ENCODE data around the gene RTN4IP1.
"Not testable (repeated sequence)": the region's sequence is repeated elsewhere in the genome, so short reads cannot be mapped to it uniquely, and the experiment has no call there.

The RTN4IP1 gene

DNA sequence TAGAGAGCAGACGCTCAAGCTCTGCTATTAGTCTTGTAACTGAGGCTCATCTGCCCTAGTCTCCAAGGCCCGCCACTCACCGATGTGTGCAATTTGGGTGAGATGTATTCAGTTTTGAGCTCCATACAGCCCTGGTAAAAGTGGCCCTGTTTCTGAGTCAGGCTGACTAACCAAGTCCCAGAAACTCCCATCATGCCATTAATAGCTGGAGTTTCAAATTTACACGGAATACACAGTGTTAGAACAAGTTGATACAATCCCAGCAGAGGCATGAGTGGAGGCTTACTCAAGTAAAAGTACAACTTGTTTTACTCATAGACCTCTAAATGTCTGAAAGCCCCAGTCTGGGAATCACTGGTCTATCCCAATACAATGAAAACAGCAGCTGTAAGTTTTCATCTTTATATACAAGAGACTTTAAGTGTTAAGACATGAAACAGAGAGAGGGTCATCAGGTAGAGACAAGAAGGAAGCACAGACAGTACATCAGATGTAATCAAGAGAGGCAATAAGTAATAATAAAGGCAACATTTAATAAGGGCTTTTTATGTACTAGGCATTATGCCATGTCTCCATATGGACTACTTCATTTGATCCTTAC is 42.4 kb downstream of the RTN4IP1 start:
- DNase-seq (ENCODE audit: low read depth in 3 of 3, low spot score in 1 of 3) = no peak

DNA sequence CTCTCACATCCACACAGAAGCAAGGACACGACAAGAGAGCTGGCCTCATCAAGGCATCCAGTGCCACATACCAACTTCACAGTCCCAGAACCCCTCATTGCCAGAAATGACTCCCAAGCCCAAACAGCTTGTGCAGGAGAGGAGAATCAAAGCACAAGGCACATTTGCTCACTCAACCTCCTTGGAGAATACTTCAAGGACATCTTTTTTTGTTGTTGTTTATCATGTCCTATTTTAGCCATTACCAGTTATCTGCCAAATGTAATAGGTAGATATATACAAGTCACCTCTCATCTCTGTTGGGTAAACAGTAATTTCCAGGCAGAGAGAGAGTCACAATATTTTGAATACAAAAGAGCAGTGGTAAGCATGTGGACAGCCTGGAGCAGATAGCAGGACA is 47.8 kb downstream of the RTN4IP1 start:
- no peak for DNase-seq (ENCODE audit: low read depth in 3 of 3, low spot score in 1 of 3)

DNA sequence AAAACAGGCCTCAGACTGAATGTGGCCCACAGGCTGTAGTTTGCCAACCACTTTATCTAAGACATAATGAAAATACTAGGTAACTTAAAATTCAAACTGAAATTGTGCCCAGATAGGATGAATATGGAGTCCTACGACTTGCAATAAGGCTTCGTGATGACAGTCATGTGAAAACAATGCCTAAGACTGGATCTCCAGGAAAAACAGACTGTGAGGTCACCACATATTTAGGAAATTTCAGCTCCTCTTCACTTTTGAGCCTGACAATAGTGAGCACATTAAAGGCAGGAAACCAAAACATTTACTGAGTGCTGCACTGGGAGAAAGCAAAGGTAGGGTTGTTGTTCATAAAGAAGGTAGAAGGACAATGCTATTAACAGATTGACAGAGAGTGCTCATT is 50.0 kb downstream of the RTN4IP1 start:
- DNase-seq (ENCODE audit: low read depth in 3 of 3, low spot score in 1 of 3) = no peak

DNA sequence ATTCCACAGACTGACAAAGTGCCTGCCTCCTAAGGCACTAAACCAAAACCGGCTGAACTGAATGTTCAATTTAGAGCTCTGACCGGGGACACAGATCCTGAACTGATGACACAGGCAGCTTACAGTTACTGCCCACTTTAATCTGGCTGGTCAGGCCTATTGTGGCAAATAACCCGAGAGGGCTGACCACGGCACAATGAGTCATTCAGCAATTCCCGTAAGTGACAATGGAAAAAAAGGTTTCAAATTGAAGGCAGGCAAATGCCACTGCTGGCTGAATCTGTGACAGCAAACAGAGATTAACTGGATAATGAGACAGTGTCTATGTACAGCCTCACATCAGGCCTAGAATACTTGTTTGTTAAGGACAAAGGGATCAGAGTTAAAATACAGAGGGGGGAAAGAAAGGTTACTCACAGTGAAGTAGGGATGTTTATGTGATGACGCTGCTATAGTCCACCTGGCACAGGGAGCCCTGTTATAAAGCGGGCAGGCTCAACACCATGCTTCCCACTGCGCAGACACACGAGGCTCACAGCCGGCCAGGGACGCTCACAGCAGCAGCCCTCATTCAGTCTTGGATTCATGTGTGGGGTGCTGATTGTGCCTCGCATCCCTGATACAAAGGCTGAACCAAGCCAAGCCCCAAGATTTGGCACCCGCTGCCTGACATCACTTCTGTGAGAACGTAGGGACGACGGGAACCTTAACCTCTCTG is 54.4 kb downstream of the RTN4IP1 start:
- DNase-seq (ENCODE audit: low read depth in 3 of 3, low spot score in 1 of 3) = no peak

DNA sequence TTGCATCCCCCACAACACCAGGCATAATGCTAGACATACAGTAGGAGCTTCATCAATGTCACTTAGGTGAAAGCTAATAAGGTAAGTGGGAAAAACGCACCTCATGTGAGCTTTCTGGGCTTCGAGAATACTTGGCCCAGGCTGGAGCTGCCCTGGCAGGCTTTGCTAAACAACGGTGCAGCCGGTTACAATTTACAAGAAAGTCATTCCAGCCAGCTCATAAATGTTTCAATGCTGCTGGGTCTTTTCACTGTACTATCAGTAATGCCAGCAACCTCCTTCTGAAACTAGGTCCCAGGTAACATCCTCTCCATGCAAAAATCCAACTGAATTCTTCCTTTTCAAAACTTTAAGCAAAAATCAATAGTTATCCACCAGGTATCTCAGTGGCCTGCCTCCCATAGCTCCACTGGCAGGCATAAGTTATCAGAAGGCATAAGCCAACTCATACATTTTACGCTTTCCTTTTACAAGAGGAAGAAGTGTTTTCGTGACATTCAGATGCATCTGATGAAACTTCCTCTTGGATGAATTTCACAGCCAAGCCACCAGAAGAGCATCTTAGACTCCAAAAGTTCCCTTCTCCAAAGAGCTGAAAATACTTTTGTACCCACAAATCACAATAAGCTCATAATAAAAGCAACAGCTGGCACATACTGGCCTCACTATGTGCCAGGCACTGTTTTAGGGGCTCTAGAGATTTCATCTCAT is 56.3 kb downstream of the RTN4IP1 start:
- no peak for DNase-seq (ENCODE audit: low read depth in 3 of 3, low spot score in 1 of 3)

DNA sequence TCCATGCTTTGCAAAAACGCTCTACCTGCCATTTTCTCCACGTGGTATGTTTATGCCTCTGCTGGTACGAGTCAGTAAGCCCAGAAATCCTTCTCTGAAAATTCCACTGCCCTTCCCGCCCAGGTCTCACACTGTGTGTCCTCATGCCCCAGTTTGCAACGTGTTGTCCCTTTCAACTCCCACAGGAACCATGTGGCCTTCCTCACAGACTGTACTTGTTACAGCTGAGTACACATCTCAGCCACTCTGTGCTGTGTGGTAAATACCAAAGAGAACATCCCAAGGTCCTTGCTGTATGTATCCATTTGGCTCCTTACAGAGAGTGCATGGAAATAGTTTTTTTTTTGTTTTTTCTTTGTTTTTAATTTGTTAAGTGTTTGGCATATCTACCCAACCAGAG is 56.9 kb downstream of the RTN4IP1 start:
- DNase-seq (ENCODE audit: low read depth in 3 of 3, low spot score in 1 of 3) = no peak

DNA sequence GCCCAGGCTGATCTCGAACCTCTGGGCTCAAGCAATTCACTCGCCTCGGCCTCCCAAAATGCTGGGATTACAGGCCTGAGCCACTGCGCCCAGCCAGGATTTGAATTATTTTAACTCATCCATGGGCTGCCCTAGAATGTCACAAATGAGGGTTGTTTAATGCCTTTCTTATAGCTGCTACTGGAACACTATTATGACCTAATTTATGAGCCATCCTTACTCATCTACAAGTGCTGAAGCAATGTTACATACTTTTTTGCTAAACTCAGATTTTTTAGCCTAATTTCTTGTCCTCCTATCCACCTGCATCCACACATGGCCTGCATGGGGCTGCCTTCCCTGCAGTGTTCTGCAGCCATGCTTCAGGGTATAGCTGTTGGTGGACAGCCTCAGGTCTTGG is 59.9 kb downstream of the RTN4IP1 start:
- DNase-seq (ENCODE audit: low read depth in 3 of 3, low spot score in 1 of 3) = no peak

DNA sequence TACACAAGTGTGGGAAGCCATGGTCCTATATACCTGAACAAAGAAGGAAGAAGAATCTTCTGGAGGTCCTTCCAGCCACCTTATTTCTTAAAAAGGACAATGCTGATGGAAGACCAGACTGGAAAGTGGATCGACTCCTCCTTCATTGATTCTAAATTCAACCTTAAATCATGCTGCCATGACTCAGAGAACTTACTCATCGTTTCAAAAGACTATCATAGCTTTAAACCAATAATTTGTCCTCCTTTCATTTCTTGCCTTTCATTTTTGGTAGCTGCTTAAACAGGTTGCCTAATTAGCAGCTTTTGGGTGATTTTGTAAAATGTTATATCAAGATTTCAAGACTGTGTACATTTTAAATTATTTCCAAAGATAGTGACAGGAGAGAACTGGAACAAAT is 60.8 kb downstream of the RTN4IP1 start:
- DNase-seq (ENCODE audit: low read depth in 3 of 3, low spot score in 1 of 3) = no peak

DNA sequence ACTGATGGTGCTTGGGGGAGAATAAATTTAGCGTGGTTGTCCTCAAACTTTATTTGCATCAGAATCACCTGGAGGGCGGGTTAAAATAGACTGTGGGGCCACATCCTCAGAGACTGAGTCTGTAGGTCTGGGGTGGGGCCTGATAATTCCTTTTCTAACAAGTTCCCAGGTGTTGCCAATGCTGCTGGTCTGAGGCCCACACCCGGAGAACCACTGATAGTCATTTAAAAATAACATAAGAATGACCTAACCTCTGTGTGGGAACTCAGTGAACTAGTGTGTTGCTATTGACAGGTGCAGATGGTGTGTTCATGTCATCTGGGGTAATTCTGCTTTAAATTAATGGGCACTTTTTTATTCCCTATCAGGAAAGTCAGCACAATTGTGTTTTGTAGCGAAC is 64.8 kb downstream of the RTN4IP1 start:
- no peak for DNase-seq (ENCODE audit: low read depth in 3 of 3, low spot score in 1 of 3)

DNA sequence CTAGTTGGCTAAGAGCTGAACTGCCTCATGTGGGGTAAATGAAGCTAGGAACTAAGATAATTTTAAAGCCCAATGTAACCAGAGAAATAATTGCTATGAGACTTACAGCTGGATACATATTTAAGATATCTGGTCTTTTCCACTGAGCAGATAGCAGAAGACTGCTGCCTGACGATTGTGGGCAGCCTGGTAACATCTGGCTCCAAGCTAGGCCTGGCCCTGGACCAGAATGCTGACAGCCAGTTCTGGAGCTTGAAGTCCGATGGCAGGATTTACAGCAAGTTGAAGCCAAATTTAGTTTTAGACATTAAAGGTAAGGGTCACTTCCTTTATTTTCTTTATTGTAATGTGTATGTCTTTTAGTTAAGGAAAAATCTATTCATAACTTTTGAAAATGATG is 65.7 kb downstream of the RTN4IP1 start:
- DNase-seq (ENCODE audit: low read depth in 3 of 3, low spot score in 1 of 3) = no peak

DNA sequence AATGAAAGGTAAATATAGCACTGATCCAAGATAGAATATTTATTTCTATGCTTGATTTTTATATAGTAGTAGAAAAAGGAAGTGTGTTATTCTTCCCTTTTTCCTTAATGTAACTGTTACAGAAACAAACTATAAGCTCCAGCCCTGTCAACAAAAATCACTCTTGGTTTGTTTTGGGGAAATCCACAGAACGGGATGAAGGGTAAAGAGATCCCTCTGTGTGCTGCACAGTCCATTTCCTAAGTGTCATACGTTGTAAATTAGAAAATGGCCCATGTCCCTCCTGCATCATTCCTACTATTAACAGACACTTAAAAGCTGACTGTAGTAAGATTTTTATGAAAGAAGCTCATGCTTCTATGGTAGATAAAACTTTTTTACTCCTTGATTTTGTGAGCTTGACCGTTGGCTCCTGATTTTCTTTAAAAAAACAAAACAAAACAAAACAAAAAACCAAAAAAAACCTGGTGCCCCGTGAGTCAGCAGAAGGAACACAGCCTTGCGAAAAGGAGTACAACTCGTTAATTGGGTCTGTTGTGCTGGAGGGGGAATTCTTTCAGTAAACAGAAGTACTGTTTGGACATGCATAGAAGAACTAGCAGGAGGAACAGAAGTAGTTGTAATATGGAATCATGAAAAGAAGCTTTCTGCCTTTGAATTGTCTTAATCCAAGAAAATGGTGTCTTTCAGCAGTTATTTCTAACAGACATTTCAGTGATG is 67.5 kb downstream of the RTN4IP1 start:
- no peak for DNase-seq (ENCODE audit: low read depth in 3 of 3, low spot score in 1 of 3)

DNA sequence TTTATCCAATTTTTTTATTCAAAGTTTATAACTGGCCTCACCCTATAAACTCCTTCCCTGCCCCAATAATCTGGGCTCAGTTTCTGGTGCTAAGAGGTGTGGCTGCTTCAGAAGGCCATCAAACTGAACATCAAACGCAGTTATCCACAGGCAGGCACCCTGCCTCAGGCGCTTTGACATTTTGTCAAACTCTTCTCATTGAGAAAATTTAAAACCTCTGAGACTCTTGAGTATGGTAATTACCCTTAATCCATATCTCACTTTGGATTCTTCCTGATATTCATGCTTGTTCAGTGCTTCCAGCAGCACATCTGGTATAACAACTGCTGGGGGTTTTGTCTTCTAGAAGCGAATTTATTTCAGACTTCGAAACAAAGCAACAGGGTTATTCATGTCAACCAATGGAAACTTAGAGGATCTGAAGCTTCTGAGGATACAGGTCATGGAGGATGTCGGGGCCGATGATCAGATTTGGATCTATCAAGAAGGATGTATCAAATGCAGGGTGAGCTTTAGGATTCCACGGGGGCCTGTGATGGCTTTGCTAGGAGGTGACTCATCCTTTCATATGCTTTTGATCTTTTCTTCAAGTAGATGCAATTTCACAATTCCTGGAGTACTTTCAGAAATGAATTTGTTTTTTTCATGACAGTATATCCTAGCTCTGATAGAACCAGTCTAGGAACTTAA is 68.2 kb downstream of the RTN4IP1 start:
- DNase-seq (ENCODE audit: low read depth in 3 of 3, low spot score in 1 of 3) = no peak

DNA sequence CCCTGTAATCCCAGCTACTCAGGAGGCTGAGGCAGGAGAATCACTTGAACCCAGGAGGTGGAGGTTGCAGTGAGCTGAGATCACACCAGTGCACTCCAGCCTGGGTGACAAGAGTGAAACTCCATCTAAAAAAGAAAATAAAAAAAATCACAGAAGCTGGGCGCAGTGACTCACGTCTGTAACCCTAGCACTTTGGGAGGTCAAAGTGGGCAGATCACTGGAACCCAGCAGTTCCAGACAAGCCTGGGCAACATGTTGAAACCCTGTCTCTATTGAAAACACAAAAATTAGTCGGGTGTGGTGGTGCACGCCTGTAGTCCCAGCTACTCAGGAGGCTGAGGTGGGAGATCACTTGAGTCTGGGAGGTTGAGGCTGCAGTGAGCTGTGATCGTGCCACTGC is 69.6 kb downstream of the RTN4IP1 start:
- DNase-seq (ENCODE audit: low read depth in 3 of 3, low spot score in 1 of 3) = not testable (repeated sequence)

DNA sequence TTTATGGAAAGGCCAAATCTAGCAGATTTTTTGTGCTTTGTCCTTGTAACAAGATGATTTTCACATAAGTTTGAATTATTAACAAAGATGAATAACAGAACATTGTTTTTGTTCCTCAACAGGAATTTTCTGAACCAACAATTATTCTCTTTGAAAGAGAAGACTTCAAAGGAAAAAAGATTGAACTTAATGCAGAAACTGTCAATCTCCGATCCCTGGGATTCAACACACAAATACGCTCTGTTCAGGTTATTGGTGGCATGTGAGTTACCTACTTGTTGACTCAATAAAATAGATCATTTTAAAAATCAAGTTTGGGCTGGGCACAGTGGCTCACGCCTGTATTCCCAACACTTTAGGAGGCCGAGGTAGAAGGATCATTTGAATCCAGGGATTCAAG is 70.9 kb downstream of the RTN4IP1 start:
- DNase-seq (ENCODE audit: low read depth in 3 of 3, low spot score in 1 of 3) = no peak

DNA sequence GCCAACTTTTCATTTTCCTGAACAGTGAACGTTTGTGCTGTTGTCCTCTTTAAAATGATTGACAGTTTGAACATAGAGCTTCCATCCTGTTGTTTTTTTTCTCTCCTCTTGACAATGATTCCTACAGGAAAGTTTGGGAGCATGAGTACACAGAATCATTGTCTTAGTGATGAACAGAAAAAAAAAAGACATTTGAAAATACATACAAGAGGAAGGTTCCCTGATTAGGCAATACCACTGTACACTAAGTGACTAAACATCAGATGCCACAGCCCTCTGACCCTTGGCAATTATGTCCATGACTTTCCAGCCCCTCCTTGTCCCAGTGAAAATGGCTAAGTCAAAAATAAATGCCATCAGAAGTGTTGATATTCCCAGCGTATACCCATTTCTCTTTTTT is 71.5 kb downstream of the RTN4IP1 start:
- no peak for DNase-seq (ENCODE audit: low read depth in 3 of 3, low spot score in 1 of 3)

DNA sequence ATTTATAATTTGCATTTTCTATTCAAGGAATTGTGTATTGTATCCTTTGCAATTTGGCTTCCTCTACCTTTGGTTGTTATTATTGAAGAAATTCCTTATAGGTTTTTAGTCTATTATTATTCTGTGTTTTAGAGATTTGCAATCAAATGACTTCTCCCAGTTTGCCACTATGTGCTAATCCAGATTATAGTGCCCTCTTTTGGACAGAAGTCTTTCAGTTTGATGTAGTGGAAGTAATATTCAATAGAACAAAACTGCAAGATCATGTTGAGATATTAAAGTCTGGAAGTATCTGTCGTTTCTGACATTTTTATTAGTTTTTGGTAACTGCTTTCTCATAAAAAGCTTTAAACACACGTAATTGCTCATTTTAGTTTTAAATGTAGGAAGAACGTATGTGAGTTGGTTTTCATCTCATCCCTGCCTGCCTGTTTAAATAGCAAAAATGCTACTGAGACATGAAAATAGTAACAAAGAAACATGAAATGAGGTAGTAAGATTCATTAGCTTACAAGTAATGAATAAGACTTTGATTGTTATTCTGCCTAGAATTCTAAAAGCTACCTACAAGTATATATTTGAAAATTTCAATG is 72.8 kb downstream of the RTN4IP1 start:
- no peak for DNase-seq (ENCODE audit: low read depth in 3 of 3, low spot score in 1 of 3)

DNA sequence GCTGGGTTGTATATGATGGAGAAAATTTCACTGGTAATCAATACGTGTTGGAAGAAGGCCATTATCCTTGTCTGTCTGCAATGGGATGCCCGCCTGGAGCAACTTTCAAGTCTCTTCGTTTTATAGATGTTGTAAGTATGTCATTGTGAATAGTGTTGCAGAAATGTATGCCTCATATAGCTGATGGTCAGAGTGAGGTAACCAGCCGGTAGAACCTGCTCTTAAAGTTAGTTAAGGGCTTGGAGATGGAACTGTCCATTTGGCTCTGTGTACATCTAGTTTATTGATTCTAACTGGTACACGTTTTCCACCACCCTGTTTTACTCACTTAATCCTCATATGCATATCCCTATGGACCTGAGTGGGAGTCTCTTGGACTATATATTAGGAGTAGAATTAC is 73.5 kb downstream of the RTN4IP1 start:
- no peak for DNase-seq (ENCODE audit: low read depth in 3 of 3, low spot score in 1 of 3)

DNA sequence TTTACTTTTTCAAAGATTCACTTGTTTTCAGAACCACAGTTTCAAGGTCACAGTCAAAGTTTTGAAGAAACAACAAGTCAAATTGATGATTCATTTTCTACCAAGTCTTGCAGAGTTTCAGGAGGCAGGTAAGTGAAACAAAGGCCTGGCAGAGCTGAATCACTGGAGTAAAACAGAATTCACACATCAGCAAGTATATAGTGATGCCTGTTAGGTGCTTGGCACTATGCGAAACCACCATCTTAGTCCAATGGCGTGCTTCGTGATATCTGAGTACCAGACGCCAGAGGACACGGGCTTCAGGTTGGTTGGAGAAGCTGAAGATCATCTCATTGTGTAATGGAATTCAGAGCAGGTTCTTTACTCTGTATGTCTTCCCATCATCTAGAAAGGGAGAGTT is 75.9 kb downstream of the RTN4IP1 start:
- no peak for DNase-seq (ENCODE audit: low read depth in 3 of 3, low spot score in 1 of 3)

DNA sequence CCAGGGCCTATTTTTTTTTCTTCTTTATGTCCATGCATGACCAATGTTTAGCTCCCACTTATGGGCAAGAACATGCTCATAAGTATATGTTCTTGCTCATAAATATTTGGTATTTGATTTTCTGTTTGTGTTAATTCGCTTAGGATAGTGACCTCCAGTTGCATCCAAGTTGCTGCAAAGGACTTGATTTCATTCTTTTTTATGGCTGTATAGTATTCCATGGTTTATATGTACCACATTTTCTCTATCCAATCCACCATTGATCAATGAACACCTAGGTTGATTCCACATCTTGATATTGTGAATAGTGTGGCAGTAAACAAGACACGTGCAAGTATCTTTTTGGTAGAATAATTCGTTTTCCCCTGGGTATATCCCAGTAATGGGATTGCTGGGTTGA is 78.1 kb downstream of the RTN4IP1 start:
- no peak for DNase-seq (ENCODE audit: low read depth in 3 of 3, low spot score in 1 of 3)

DNA sequence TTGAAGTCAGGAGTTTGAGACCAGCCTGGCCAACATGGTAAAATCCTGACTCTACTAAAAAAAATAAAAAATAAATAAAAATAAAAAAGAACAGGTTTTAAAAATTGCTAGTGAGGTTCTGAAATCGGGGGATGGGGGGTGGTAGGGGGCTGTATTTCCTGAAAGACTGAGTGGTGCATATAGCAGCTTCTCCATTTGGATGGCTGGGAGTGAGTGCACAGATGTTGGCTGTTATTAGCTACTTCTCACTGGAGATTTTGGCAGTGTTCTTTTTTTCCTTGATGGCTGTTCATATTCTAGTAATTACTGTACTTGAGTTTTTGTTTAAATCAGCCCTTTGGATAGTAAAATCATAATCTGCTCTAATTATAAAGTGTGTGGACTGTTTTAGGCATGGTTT is 79.8 kb downstream of the RTN4IP1 start:
- DNase-seq (ENCODE audit: low read depth in 3 of 3, low spot score in 1 of 3) = no peak

DNA sequence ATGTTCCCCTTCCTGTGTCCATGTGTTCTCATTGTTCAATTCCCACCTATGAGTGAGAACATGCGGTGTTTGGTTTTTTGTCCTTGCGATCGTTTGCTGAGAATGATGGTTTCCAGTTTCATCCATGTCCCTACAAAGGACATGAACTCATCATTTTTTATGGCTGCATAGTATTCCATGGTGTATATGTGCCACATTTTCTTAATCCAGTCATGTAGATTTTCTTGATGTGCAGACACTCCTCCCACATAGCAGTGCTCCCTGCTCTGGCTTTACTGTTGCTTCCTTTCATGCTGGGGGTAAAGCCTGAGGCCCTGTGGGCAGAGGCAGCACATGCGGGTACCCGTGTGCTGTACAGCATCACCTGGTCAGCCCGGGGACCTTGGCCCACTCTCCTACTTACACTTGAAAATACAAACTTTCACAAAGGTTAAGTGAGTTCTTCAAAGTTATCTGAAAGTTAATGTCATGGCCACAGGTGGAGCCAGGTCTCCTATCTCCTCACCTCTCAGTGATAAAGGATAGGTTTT is 80.3 kb downstream of the RTN4IP1 start:
- DNase-seq (ENCODE audit: low read depth in 3 of 3, low spot score in 1 of 3) = not testable (repeated sequence)

All from stimulated activated CD4-positive, alpha-beta T cell treated with anti-CD3 and anti-CD28 coated beads, TNF-alpha, amount 100 ng/mL, for 1 hour (primary cell).